GM21825 (cell line): ENCODE results near the gene NKAPL.
A peak's percentile ranks its signal among the peaks of the same experiment; 100 is the strongest.

Source experiments
- ATAC-seq: cut with Tn5 transposase; IDR thresholded peaks from one replicate; pipeline ENCODE4 v1.9.1; 2021; ENCODE audit warnings: mild to moderate bottlenecking, moderate library complexity; ENCODE audit not compliant: unreplicated experiment

Gene NKAPL

DNA sequence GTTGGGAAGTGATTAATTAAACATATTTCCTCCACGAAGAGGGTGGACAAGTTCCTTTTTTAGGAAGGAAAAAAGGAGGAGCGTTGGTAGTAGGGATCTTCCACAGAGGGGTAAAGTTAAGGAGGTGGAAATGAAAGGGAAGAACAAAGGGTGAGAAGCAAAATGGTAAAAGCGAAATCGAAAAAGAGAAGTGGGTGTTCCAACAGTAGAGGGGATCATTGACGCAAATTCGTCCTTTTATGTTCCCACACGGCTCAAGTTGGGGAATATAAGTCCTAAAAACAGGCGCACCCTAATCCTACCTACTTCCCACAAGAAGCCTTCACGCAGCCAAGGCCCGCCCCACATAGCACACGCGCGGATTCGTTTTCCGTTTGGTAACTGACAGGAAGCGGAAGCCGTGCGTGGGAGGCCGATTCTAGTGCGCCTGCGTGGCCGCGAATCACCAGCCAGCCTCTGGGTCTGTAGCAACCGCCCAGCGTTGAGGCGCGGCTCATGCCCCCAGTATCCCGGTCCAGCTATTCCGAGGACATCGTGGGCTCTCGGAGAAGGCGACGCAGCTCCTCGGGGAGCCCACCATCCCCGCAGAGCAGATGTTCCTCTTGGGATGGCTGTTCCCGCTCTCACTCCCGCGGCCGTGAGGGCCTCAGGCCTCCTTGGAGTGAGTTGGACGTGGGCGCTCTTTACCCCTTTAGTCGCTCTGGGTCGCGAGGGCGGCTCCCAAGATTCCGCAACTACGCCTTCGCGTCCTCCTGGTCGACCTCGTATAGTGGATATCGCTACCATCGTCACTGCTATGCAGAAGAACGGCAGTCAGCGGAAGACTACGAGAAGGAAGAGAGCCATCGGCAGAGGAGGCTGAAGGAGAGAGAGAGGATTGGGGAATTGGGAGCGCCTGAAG is at the start of gene NKAPL:
Gene NKAPL (plus strand): TSS at position 421 of the 901 bp plus-strand sequence. CDS start 75 bp downstream, at position 496.
- no peak for ATAC-seq

DNA sequence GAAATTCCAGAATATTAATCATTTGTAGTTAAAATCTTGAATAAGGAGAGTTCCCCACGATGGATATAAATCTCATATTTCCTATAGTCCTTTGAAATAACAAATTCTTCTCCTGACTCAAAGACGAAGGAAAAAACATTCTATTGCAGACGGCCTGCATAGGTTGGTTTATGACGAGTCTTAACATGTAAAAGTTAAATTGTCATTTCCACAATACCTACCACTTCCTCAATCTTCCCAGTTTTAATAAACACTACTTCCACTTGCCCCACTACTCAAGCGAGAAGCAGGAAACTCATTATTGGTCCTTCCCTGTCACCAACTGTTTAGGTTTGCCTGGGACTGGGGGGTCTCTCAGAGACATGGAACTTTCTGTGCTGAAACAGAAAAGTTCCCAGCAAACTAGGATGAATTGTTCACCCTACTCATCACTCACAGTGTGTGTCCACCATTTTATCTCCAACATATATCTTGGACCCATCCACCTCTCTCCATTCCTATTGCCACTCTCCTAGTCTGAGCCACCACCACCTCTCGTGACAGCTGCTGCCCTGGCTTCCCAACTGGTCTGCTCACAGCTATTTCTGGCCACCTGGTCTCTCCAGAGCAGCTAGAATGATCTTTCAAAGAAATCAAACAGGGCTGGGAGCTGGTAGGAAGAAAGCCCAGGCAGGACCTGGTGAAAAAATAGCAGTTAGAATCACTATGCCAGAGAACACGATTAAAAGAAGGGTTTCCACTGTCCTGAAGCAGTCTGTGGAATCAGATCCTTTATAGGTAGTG is 49.2 kb upstream of the NKAPL start:
- no peak for ATAC-seq

DNA sequence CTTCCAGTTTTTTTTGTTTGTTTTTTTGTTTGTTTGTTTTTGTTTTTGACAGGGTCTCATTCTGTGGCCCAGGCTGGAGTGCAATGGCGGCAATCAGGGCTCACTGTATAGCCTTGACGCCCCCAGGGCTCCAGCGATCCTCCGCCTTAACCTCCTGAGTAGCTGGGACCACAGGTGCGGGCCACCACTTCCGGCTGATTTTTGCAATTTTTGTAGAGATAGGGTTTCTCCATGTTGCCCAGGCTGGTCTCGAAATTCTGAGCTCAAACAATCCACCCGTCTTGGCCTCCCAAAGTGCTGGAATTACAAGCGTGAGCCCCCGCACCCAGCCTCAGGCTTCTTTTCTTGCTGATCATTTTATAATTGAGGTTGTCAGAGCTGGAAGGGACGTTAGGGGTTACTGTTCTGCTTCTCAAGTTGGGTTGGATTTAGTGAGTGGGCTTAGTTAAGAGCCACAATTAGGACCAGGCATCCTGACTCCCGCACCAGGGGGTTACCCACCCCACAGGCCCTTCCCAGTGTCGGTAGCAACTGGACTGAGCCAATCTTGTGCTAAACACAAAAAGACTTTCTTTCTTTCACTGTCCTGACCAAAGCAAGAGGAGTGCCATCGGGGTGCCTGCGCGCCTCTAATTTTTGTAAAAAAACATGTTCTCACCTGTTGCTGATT is 47.1 kb upstream of the NKAPL start:
- ATAC-seq = peak; percentile 25

DNA sequence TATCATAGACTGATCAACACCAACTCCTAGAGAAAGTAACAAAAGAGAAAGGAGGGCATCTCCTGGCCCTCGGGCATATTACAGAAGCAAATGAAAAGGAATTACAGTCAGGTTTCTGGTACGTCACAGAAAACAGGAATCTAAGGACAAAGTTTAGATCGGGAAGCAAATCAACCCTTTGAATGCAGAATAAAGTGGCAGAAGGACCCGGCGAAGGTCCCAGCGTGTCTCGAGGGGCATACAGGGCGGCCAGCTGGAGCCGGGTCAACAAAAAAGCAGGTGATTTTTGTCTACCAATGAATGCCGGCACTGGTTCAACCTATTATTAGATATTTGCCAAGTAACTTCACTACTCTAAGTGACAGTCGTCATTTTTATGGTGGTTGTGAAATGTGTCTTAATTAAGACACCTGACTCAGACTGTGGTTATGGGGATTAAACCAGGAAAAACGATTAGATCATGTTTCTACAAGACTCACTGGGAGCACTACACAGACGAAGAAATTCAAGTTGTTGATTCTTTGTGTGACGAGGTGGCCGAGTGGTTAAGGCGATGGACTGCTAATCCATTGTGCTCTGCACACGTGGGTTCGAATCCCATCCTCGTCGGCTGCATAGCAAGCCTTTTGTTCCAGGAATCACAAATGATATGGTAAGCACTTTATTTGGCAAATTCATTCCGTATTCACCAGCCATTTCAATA is 46.4 kb upstream of the NKAPL start:
- ATAC-seq = peak; percentile 48

DNA sequence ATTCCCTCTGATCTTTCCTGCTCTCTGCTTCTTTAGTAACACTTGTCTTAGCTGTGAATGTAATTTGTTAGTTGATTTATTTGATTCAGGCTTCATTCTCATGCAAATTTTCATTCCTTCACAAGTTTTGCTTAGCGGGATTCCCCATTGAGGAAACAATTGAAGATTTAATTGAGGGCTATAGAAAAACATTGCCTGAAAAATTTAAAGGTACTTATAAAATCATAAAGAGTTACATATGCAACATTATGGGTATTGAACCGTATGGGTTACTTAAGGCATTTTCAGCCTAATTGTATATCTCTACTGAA is 45.9 kb upstream of the NKAPL start:
- ATAC-seq = no peak

DNA sequence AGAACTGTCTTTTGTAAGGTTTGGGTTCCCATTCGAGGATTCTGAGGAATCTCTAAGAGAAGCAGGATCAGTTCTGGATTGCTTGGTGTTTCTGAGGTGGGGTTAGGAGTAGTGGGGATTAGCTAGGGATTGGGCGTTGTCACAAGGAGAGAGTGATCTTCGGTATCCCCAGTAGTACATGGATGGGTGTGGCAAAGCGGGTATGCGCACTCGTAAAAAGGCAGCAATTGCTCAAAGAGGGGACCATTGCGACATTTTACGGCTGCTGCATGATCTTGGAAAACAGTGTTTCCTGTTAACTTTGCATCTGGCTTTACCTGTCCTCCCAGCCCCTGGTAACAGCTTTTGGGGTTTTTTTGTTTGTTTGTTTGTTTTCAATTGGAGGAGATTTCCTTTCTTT is 43.7 kb upstream of the NKAPL start:
- ATAC-seq = no peak

DNA sequence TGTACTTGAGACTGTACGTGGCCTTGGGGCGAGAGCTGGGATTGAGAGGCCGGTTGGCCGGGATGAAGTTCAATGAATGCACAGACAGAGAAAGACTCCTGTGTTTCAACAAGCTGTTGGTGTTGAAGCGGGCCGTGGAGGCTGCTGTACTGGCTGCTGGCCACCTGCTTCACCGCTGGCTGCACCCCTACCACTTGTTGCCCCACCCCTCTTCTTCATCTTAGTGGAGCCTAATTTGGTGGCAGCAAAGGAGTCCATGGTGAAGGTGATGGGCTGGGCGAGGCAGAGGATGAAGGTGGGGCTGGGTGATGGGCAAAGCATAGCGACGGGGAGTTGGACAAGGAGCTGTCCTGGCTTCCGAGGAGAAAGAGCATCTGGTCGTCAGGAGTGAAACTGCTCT is 41.2 kb upstream of the NKAPL start:
- ATAC-seq = no peak

DNA sequence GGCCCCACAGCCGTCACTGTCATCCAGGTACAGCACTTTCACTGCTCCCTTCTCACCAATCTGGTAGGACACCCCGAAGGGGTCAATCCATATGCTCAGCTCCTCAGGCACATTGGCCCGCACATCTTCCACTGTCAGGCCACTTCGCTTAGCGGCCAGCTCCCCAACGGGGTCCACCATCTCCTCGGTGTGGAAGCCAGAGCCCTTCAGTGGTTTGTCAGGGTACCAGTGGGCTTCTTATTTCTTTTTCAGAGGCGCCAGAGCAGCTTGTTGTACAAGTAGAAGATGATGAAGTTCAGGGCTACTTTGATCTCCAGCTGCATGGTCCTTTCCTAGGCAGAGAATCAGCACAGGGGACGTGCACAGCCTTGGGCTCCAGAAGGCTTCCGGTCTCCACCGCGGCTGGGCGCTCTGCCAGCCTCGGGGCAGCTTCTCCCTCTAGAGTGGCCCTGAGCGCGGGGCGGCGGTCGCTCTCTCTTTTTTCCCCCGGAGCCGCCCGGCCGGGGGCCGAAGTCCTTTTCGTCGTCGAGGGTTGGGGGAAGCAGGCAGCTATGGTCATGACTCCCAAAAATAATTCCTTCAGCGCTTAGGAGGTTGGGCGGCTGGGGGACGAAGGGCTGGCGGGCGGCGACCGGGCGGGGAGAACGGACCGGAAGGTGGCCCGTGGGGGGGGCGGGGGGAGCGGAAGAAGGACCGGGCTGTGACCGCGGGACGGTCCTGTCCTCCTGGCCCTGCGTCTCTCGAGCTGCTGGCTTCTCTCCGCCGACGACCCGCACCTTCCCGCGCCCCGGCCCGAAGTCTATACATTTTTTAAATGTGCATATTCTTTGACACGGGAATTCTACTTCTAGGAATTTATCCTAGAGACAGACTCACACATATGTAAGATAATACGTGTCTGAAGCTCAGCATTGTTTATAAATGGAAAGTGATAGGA is 40.5 kb upstream of the NKAPL start:
- ATAC-seq = peak; percentile 57

DNA sequence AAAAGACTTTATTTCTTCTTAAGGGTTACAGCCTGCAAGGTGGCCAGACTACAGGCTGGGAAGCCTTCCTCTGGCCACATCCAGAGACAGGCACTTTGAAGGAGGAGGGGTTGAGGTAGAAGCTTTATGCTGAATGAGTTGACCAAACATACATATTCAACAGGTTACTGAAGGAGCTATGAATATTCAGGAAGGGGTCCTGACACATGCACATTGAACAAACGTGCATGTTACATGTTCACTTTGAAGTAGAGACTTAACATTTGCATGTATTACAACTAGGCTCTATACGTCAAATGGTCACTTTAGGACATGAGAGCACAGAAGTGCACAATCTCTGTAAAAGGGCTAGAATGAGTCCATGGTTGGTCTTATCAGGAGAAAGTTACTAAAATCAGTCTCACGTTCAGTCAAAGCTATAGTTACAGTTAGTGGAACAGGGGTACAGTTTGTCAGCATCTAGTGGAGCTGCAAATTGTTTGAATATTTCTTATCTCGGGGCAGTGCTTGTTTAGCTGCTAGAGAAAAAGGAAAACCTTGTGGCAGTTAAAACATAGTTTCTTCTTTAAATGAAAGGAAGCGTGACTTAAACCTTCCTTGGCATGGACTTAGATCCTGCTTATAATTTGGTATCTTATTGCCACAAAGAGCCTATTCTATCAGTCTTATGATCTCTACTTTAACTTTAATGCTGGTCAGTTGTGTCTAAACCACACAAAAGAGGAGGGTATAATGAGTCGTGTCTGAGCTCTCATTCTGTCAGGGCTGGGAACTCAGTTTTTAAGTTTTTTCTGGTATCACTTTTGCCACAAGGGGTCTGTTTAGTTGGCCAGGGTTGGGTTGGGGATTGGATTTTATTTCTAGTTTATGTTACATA is 38.6 kb upstream of the NKAPL start:
- ATAC-seq = no peak

DNA sequence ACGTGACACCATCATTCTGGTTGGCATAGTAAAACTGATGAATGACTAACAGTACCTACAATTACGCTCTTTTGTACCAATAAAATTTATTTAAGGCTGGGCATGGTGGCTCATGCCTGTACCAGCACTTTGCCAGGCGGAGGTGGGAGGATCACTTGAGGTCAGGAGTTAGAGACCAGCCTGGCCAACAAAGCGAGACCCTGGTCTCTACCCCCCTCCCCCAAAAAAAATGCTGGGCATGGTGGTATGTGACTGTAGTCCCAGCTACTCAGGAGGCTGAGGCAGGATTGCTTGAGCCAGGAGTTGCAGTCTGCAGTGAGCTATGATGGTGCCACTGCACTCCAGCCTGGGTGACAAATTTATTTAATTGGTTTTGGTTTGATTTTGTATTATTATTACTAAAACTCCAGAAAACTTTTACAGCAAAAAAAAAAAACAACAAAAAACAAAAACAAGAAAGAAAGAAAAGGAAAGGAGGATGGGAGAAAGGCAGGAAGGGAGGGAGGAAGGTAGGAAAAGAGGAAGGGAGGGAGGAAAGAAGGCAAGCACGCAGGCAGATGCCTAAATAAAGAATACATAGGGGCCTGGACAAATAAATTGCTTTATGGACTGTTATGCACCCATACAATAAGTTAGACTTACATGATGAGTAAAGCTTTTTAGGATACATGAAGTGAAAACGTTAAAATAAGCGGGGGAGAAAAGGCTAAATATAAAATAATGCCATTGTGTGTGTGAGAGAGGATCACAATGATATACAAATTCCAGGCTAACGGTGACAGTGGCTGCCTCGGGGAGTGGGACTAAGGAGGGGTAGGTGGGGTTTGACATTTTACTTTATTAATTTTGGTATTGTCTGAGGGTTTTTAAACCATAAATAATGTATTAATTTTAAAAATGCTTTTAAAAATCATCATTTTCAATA is 34.7 kb upstream of the NKAPL start:
- ATAC-seq = no peak

DNA sequence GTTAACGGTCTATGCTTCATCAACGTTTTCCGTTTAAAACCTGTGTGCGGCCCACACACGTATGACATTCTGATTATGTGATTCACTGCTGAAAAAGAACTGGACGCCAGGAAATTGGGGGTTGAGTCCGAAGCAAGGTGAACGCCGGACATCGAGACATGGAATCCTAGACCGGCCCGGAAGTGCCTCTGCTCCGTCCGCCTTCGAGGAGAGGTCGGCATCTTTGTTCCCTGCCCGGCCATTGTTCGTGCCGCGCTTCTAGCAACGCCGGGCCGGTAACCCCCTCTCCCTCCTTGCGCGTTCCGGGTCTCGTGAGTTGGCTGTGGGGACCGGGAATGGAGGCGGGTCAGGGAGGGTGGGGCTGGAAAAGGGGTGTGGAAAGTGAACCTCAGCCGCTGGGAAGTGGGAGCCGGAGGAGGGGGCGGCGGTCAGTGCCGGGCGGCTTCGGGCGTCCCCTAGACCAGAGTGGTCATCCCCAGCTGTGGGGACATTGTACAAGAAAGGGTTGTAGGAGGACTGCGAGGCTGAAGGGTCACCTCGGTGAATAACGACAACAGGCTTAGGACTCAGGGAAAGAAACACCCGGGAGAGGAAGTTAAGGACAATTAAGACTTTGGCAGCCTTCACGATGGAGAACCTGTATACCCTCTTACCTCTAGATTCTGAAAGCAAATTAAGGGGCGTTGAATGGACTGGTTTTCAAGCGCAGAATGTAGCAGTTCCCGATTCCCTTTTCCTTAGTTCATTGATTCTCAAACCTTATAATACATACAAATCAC is 33.9 kb upstream of the NKAPL start, which contains the start of gene ZSCAN9:
Gene ZSCAN9 (plus strand): TSS at position 220 of the 779 bp plus-strand sequence. CDS start 1,810 bp downstream, outside the sequence.
- peak; percentile 81 for ATAC-seq

DNA sequence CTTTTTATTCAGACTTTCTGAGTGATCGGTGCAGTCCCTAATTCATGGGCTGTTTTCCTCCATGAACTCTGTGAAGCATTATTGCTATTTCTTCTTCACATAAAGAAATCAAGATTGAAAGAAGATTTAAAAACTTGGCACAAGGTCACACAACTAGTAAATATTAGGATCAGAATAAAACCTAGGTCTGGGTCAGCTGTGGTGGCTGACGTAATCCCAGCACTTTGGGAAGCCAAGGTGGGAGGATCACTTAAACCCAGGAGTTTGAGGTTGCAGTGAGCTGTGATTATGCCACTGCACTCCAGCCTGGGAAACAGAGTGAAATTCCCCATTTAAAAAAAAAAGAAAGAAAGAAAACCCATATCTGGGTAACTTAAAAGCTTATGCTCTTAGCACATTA is 32.6 kb upstream of the NKAPL start:
- ATAC-seq = no peak

DNA sequence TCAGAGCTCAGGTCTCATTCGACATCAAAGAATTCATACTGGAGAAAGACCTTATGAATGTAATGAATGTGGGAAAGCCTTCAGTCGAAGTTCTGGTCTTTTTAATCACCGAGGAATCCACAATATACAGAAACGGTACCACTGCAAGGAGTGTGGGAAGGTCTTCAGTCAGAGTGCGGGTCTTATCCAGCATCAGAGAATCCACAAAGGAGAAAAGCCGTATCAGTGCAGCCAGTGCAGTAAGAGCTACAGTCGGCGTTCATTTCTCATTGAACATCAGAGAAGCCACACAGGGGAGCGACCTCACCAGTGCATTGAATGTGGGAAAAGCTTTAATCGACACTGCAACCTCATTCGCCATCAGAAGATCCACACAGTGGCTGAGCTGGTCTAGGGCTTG is 26.3 kb upstream of the NKAPL start:
- ATAC-seq = no peak

DNA sequence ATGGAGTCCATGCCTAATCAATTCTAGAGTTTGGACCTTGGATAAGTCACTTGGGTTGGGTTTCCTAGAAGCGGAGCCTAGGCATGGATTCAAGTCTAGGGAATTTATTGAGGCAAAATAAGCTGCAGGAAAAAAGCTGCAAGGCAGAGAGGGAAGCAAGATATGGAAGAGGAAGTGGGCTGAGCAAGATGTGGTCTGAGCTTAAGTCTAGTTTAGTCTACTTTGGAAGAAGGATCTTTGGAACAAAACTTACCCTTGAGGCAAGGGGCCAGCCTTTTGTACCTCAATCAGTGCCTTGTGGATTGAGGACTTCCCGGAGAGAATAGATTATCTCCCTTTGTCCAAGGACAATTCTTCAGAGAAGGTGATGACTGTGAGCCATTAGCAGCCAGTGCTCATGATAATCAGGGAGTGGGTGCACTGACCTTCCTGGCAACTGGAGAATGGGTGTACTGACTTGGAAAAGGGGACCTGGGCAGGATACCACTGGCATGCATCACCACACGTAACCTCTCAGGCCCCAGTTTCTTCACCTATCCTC is 23.1 kb upstream of the NKAPL start:
- no peak for ATAC-seq

DNA sequence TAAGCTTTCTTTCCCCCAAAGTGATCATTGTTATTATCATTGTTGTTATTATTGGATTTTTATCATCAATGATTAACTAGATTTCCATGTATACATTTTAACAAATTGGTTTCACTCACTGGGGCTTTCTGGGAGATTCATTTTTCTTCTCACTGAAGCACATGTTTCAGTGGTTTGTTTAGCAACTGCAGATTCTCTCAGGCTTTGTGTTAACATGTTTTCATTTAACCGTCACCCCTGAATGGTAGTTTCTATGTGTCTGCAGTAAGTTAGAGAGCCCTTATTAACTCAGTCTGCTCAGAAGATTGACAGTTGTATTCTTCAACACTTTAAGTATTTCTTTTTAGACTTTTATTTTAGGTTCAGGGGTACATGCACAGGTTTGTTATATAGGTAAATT is 19.5 kb upstream of the NKAPL start:
- no peak for ATAC-seq

DNA sequence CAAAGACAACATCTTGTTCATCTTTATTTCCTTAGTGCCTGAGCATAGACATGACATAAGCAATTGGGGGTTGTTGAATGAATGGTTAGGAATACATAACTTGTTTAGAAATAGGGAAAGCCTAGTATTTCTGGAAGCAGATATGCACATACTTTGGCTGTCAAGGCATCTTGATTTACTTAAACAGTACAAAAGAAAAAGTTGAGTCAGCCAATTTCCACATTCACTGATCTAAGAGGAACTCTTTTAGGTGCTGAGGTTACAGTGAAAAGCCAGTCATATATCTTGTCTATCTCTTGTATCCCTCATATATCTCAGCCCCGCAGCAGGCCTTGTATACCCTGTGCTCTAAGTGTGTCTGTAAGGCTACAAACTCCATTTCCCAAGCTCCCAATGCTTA is 18.6 kb upstream of the NKAPL start:
- no peak for ATAC-seq

DNA sequence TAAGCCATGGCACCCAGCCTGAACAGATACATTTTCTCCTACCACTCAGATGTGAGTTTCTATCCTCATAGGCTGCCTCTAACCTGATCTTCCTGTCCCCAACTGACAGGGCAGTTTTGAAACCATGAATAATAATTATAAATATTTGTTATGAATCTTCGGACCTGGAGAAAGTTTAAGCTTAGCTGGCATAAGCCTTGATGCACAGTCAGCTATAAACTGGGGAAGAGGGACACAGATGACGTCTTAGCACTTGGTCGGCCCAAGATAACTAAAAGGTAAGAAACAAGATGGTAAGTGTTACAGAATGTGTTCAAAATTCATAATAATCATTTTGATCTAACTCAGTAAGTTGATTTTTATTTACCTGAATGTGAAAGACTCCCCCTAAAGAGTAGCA is 15.2 kb upstream of the NKAPL start:
- ATAC-seq = no peak
